ENCODE results near the gene SSTR5.
A peak's percentile ranks its signal among the peaks of the same experiment; 100 is the strongest.

DNA sequence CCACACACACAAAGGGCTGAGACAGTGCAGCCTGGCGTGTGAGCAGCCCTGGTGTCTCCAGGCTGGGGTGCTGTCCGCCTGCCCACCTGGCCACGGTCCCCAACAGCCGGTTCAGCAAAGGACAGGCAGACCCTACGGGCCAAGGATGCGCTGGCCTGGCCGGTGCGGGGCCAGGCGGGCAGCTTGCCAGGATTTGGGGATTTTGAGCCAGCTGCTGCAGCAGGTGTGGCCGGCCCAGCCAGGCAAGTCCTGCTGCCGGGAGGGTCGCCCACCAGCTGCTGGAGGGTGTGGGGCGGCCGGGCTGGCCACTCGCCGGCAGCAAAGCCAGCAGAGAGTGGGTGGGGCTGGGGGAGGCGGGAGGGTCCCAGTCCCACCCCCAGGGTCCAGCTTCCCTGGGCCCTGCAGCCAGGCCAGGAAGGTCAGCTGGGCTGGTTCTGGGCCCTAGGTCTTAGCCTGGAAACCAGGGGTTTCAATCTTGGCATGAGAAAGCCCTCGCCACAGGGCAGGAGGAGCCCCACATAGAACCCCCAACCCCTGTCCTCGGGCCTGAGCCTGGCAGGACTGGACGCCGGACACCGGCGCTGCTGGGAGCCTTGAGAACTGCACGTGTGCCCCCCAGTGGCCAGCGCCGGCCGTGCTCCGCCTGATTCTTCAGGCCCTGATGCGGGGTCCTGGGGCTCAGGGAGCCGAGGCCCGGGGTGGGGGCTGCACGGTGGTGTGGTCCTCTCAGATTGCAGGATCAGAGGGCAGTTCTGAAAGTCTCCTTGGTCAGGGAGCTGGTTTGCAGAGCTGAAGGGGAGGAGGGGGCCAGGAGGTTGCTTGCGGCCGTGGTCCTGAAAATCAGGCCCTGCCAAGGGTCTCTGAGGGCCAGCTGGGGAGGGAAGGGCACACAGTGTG is 17.6 kb upstream of the SSTR5 start:
- TF ChIP-seq, protein P1, sequence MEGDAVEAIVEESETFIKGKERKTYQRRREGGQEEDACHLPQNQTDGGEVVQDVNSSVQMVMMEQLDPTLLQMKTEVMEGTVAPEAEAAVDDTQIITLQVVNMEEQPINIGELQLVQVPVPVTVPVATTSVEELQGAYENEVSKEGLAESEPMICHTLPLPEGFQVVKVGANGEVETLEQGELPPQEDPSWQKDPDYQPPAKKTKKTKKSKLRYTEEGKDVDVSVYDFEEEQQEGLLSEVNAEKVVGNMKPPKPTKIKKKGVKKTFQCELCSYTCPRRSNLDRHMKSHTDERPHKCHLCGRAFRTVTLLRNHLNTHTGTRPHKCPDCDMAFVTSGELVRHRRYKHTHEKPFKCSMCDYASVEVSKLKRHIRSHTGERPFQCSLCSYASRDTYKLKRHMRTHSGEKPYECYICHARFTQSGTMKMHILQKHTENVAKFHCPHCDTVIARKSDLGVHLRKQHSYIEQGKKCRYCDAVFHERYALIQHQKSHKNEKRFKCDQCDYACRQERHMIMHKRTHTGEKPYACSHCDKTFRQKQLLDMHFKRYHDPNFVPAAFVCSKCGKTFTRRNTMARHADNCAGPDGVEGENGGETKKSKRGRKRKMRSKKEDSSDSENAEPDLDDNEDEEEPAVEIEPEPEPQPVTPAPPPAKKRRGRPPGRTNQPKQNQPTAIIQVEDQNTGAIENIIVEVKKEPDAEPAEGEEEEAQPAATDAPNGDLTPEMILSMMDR (IDR thresholded peaks at IDR 0.05), result peak; percentile 61 to 87 (median 84)
- no peak for TF ChIP-seq POLR2A (IDR thresholded peaks at IDR 0.05)
